ENCODE data around the gene MGA. TPM values are rescaled to one million over a fixed set of nuclear protein-coding genes. Genes with fewer than 3 reads are reported as not detected.

Gene MGA
- total RNA-seq, 4 donors from 2014 or later = 21.0 to 44.7 (median 38.3) TPM

GRCh38 chr15:41675337-41675736 lies 15.1 kb downstream of the MGA start:
- TF ChIP-seq CTCF (IDR thresholded peaks at IDR 0.05) (no peak), EP300 (IDR thresholded peaks at IDR 0.05) (no peak), POLR2AphosphoS5 (IDR thresholded peaks at IDR 0.05) (no peak), POLR2A (IDR thresholded peaks at IDR 0.05) (no peak)
- Histone ChIP-seq H3K4me3 (no peak overlapping the region), H3K27ac (no peak overlapping the region), H3K27me3 (no peaks in the 10 kb centered on the region), H3K36me3 (no peaks in the 10 kb centered on the region), H3K4me1 (no peaks in the 10 kb centered on the region), H3K9me3 (no peaks in the 10 kb centered on the region)
- 91% methylated on average over 4 of the region's 4 CpGs for WGBS
- no peak for DNase-seq (ENCODE audit: low spot score in 2 of 2)

GRCh38 chr15:41678742-41679141 lies 18.5 kb downstream of the MGA start:
- 94% methylated on average over 4 of the region's 4 CpGs for WGBS
- TF ChIP-seq EP300 (IDR thresholded peaks at IDR 0.05) (no peak), POLR2A (IDR thresholded peaks at IDR 0.05) (no peak), POLR2AphosphoS5 (IDR thresholded peaks at IDR 0.05) (no peak), CTCF (IDR thresholded peaks at IDR 0.05) (no peak)
- no peak for DNase-seq (ENCODE audit: low spot score in 2 of 2)

GRCh38 chr15:41683955-41684354 lies 23.8 kb downstream of the MGA start:
- Histone ChIP-seq H3K9me3 (no peaks in the 10 kb centered on the region), H3K4me1 (peaks cover 4% of the 10 kb centered on the region), H3K27ac (no peak overlapping the region), H3K4me3 (no peak overlapping the region), H3K36me3 (no peaks in the 10 kb centered on the region), H3K27me3 (no peaks in the 10 kb centered on the region)
- WGBS = 94% methylated on average over 4 of the region's 4 CpGs
- no peak for DNase-seq (ENCODE audit: low spot score in 2 of 2)
- no peak for TF ChIP-seq EP300 (IDR thresholded peaks at IDR 0.05)

More at GRCh38 chr15:41678742-41679141, 18.5 kb downstream of the MGA start:
- H3K4me3 ChIP-seq = no peak overlapping the region
- H3K27me3 ChIP-seq = no peaks in the 10 kb centered on the region
- no peaks in the 10 kb centered on the region for H3K36me3 ChIP-seq
- no peak overlapping the region for H3K27ac ChIP-seq
- H3K9me3 ChIP-seq = no peaks in the 10 kb centered on the region
- no peaks in the 10 kb centered on the region for H3K4me1 ChIP-seq

- Histone ChIP-seq H3K4me1 (peaks cover 11% of the 10 kb centered on the region), H3K27ac (no peak overlapping the region), H3K27me3 (no peaks in the 10 kb centered on the region), H3K36me3 (no peaks in the 10 kb centered on the region), H3K9me3 (no peaks in the 10 kb centered on the region), H3K4me3 (no peak overlapping the region)
- no peak for DNase-seq (ENCODE audit: low spot score in 2 of 2)
- WGBS = 77% methylated on average over 2 of the region's 2 CpGs
- TF ChIP-seq CTCF (IDR thresholded peaks at IDR 0.05) = no peak
- TF ChIP-seq EP300 (IDR thresholded peaks at IDR 0.05) = no peak
- no peak for TF ChIP-seq POLR2AphosphoS5 (IDR thresholded peaks at IDR 0.05)
Observed at GRCh38 chr15:41688671-41689070, 28.5 kb downstream of the MGA start.

GRCh38 chr15:41689083-41689482 lies 28.9 kb downstream of the MGA start:
- DNase-seq (ENCODE audit: low spot score in 2 of 2) = no peak

More at GRCh38 chr15:41689083-41689482, 28.9 kb downstream of the MGA start:
- Histone ChIP-seq H3K36me3 (no peaks in the 10 kb centered on the region), H3K27me3 (no peaks in the 10 kb centered on the region), H3K27ac (no peak overlapping the region), H3K9me3 (no peaks in the 10 kb centered on the region), H3K4me3 (no peak overlapping the region), H3K4me1 (peaks cover 11% of the 10 kb centered on the region)
- TF ChIP-seq EP300 (IDR thresholded peaks at IDR 0.05) (no peak), POLR2A (IDR thresholded peaks at IDR 0.05) (no peak), POLR2AphosphoS5 (IDR thresholded peaks at IDR 0.05) (no peak), CTCF (IDR thresholded peaks at IDR 0.05) (no peak)
- 100% methylated on average over 1 of the region's 1 CpG for WGBS

All from suprapubic skin (tissue), 4 donors.